Panc1 (cell line): ENCODE data around the gene FARS2. TPM values are rescaled to one million over a fixed set of nuclear protein-coding genes. Genes with fewer than 3 reads are reported as not detected.

Source experiments
- ATAC-seq: fragments of 200-7000 bp; cut with Tn5 transposase; 2 replicates; pipeline ENCODE4 v1.9.1; 2020; ENCODE audit warnings: mild to moderate bottlenecking, moderate library complexity
- BruUV-seq: library from RNA; stranded (reverse); fragments of 400-500 nt; replicated peaks from 2 replicates; lab custom pipeline; 2021; lab: Mats Ljungman, UMichigan
- CTCF ChIA-PET: fragments of 300-600 bp; sonication (Branson Sonifier 250); formaldehyde crosslinking; loops from one replicate; lab custom pipeline; 2022; ENCODE audit warnings: antibody characterized with exemption; lab: Charles Lee
- POLR2A ChIA-PET: fragments of 300-600 bp; sonication (Branson Sonifier 250); formaldehyde crosslinking; loops from one replicate; lab custom pipeline; 2022; ENCODE audit warnings: antibody characterized with exemption; lab: Charles Lee
- DNase-seq: peaks from one replicate; pipeline ENCODE4 v3.0.0-alpha.2; 2010; ENCODE audit warnings: low read depth, low spot score
- H3K27ac ChIP-seq: 2 replicates; pipeline ENCODE4 v1.5.1; 2011; ENCODE audit warnings: mild to moderate bottlenecking, low read length, inconsistent platforms
- H3K27me3 ChIP-seq: fragments of 200-500 bp; sonication (Bioruptor generic); 2 replicates; pipeline ENCODE4 v1.6.0; 2014; ENCODE audit warnings: low read length, inconsistent platforms; ENCODE audit not compliant: control insufficient read depth, insufficient read depth
- H3K36me3 ChIP-seq: fragments of 200-500 bp; sonication (Bioruptor generic); 2 replicates; pipeline ENCODE4 v1.5.1; 2014; ENCODE audit warnings: inconsistent platforms, mild to moderate bottlenecking, low read length, moderate library complexity; ENCODE audit not compliant: control insufficient read depth, insufficient read depth
- H3K4me1 ChIP-seq: 2 replicates; pipeline ENCODE4 v1.5.1; 2011; ENCODE audit warnings: inconsistent platforms, mild to moderate bottlenecking, low read length, moderate library complexity; ENCODE audit not compliant: control insufficient read depth, insufficient read depth
- H3K4me3 ChIP-seq, 2 experiments: 2 replicates each; pipeline ENCODE4 v1.5.1; 2011 to 2012; ENCODE audit warnings: low read depth in 2 of 2, low read length in 2 of 2, mild to moderate bottlenecking in 2 of 2, inconsistent platforms in 1 of 2, moderate library complexity in 1 of 2
- H3K9me3 ChIP-seq: fragments of 200-500 bp; sonication (Bioruptor generic); 2 replicates; pipeline ENCODE4 v1.5.1; 2014; ENCODE audit warnings: low read depth, mild to moderate bottlenecking, inconsistent platforms, low read length, moderate library complexity; ENCODE audit not compliant: control insufficient read depth, insufficient read depth
- CTCF ChIP-seq: fragments of 450-650 bp; IDR thresholded peaks from 2 replicates; pipeline ENCODE4 v1.5.1; 2017; ENCODE audit warnings: mild to moderate bottlenecking
- POLR2AphosphoS5 ChIP-seq: IDR thresholded peaks from 2 replicates; pipeline ENCODE4 v1.6.1; 2012; ENCODE audit warnings: mild to moderate bottlenecking, low read depth, low read length, moderate library complexity
- REST ChIP-seq, 2 experiments: IDR thresholded peaks; 2 replicates each; pipeline ENCODE4 v1.6.1; 2011 to 2012; ENCODE audit warnings: low read depth in 2 of 2, control low read depth in 1 of 2, low read length in 1 of 2, mild to moderate bottlenecking in 1 of 2, moderate library complexity in 1 of 2; ENCODE audit not compliant: insufficient read depth in 1 of 2
- SIN3A ChIP-seq: IDR thresholded peaks from 2 replicates; pipeline ENCODE4 v1.6.1; 2012; ENCODE audit warnings: low read depth, mild to moderate bottlenecking, low read length, moderate library complexity, borderline replicate concordance; ENCODE audit not compliant: insufficient read depth
- TCF7L2 ChIP-seq: IDR thresholded peaks from 2 replicates; pipeline ENCODE4 v1.6.1; 2011; ENCODE audit warnings: mild to moderate bottlenecking, low read depth, low read length, inconsistent platforms
- in situ Hi-C: cut with HindIII; loops from 2 replicates; pipeline ENCODE4 v1.10.0; 2016; ENCODE audit warnings: low sequenced_read_pairs, low pct_unique_long_range_greater_than_20kb
- intact Hi-C: fragments of 100-400 bp; cut with micrococcal nuclease; formaldehyde crosslinking; loops from one replicate; pipeline ENCODE4 v1.10.0; 2022; ENCODE audit not compliant: unreplicated experiment
- total RNA-seq: library from RNA; stranded (reverse); gene quantifications from one replicate; pipeline ENCODE4 v1.2.1, GENCODE V29; 2021; ENCODE audit not compliant: unreplicated experiment

Gene FARS2
- total RNA-seq, 1 experiment from 2014 or later, result 12.8 TPM

GRCh38 chr6:5282191-5282623, 20.9 kb downstream of the FARS2 start:
- H3K4me1 ChIP-seq, result no peaks in the 10 kb centered on the region
- in situ Hi-C loops, result no loop called here
- no peak overlapping the region for H3K4me3 ChIP-seq
- ChIA-PET POLR2A (no interaction called here), CTCF (no interaction called here)
- DNase-seq, result no peak
- no peaks in the 10 kb centered on the region for H3K9me3 ChIP-seq
- TF ChIP-seq TCF7L2 (no peak), SIN3A (no peak), CTCF (no peak), POLR2AphosphoS5 (no peak), REST (IDR thresholded peaks at IDR 0.05; ENCODE audit: insufficient read depth in 1 of 2, low read depth in 2 of 2, low read length in 1 of 2) (no peak)
- ATAC-seq, result no peak
- no peak overlapping the region for H3K27ac ChIP-seq
- no peaks in the 10 kb centered on the region for H3K36me3 ChIP-seq
- no peaks in the 10 kb centered on the region for H3K27me3 ChIP-seq
- no TSS peak for BruUV-seq
- intact Hi-C loops, result no loop called here

GRCh38 chr6:5285081-5285480, 23.8 kb downstream of the FARS2 start:
- ATAC-seq (no peak), DNase-seq (no peak)
- CTCF ChIA-PET, result no interaction called here
- BruUV-seq, result no TSS peak
- intact Hi-C loops, result no loop called here
- in situ Hi-C loops, result no loop called here
- TF ChIP-seq TCF7L2 (no peak), SIN3A (no peak), CTCF (no peak), REST (IDR thresholded peaks at IDR 0.05; ENCODE audit: insufficient read depth in 1 of 2, low read depth in 2 of 2, low read length in 1 of 2) (no peak), POLR2AphosphoS5 (no peak)
- Histone ChIP-seq H3K9me3 (no peaks in the 10 kb centered on the region), H3K4me1 (no peaks in the 10 kb centered on the region), H3K27ac (no peak overlapping the region), H3K36me3 (no peaks in the 10 kb centered on the region), H3K27me3 (no peaks in the 10 kb centered on the region), H3K4me3 (no peak overlapping the region)
- POLR2A ChIA-PET, result no interaction called here
